Thyroid gland (tissue), 4 donors: ENCODE data around the gene TIMP3. TPM values are rescaled to one million over a fixed set of nuclear protein-coding genes. Genes with fewer than 3 reads are reported as not detected.

Source experiments
- DNase-seq, 2 donors: peaks; one replicate each; pipeline ENCODE4 v3.0.0-alpha.2; 2019
- H3K27ac ChIP-seq, 3 donors: fragments of 200-600 bp; sonication (generic); 1 replicate in 2 of 3; 2 replicates in 1 of 3; pipeline ENCODE4 v1.5.1; 2016 to 2019; ENCODE audit warnings: mild to moderate bottlenecking in 1 of 3, moderate library complexity in 1 of 3
- H3K27me3 ChIP-seq: fragments of 200-600 bp; sonication (generic); one replicate; pipeline ENCODE4 v1.5.1; 2019
- H3K36me3 ChIP-seq, 2 donors: fragments of 200-600 bp; sonication (generic); one replicate each; pipeline ENCODE4 v1.5.1; 2016 to 2019
- H3K4me1 ChIP-seq, 2 donors: fragments of 200-600 bp; sonication (generic); one replicate each; pipeline ENCODE4 v1.5.1; 2017 to 2019
- H3K4me3 ChIP-seq, 3 donors: fragments of 200-600 bp; sonication (generic); replicated peaks in 1 of 3; 1 replicate in 2 of 3; 2 replicates in 1 of 3; pipeline ENCODE4 v1.5.1; 2016; ENCODE audit warnings: mild to moderate bottlenecking in 1 of 3
- H3K9me3 ChIP-seq: fragments of 200-600 bp; sonication (generic); one replicate; pipeline ENCODE4 v1.5.1; 2017
- CTCF ChIP-seq, 6 experiments: fragments of 200-600 bp in 3 of 6; fragments of 450-650 bp in 3 of 6; sonication (generic) in 3 of 6; IDR thresholded peaks; one replicate each; pipeline ENCODE4 v1.5.1; 2016 to 2019; ENCODE audit warnings: antibody characterized with exemption in 6 of 6, mild to moderate bottlenecking in 2 of 6, inconsistent platforms in 1 of 6, moderate library complexity in 1 of 6
- POLR2A ChIP-seq, 2 donors: fragments of 450-650 bp; IDR thresholded peaks; one replicate each; pipeline ENCODE4 v1.6.1; 2017; ENCODE audit warnings: antibody characterized with exemption in 2 of 2, mild to moderate bottlenecking in 2 of 2, moderate library complexity in 1 of 2
- WGBS, 2 donors: methylation state at CpG; one replicate each; pipeline ENCODE4 v1.1.5; 2017; 5-methylcytosine and 5-hydroxymethylcytosine counted together
- intact Hi-C: fragments of 100-400 bp; cut with DNase I; formaldehyde crosslinking; loops from one replicate; pipeline ENCODE4 v1.15.1; 2023
- total RNA-seq, 4 donors: library from RNA; depleted of rRNA; stranded (reverse); fragments of >200 nt; gene quantifications; one replicate each; pipeline ENCODE4 v1.2.3, GENCODE V29; 2016

Gene TIMP3
- total RNA-seq, 4 donors from 2014 or later = 424 to 772 (median 543) TPM

- no peak for DNase-seq
- intact Hi-C loops = no loop called here
- peaks cover 37 to 72% of the 10 kb centered on the region in 2 donors for H3K4me1 ChIP-seq
- no peaks in the 10 kb centered on the region for H3K36me3 ChIP-seq
- no peak overlapping the region for H3K4me3 ChIP-seq
- 72 to 77% methylated on average over 12 of the region's 12 CpGs for WGBS, 2 donors
- peak overlapping the region in 2 of 3 donors; percentile 19 to 59 for H3K27ac ChIP-seq
- TF ChIP-seq POLR2A (IDR thresholded peaks at IDR 0.05) (no peak), CTCF (IDR thresholded peaks at IDR 0.05) (no peak)
- no peaks in the 10 kb centered on the region for H3K9me3 ChIP-seq
- H3K27me3 ChIP-seq = no peaks in the 10 kb centered on the region
Measured at GRCh38 chr22:32818446-32819115, 17.1 kb downstream of the TIMP3 start.

- intact Hi-C loops = no loop called here
- Histone ChIP-seq H3K36me3 (no peaks in the 10 kb centered on the region), H3K9me3 (no peaks in the 10 kb centered on the region), H3K4me1 (peaks cover 37 to 70% of the 10 kb centered on the region in 2 donors), H3K4me3 (no peak overlapping the region), H3K27me3 (no peaks in the 10 kb centered on the region), H3K27ac (peak overlapping the region in 2 of 3 donors; percentile 19 to 59)
- DNase-seq = no peak
- 91 to 93% methylated on average over 7 of the region's 7 CpGs for WGBS, 2 donors
- TF ChIP-seq CTCF (IDR thresholded peaks at IDR 0.05) = no peak
- no peak for TF ChIP-seq POLR2A (IDR thresholded peaks at IDR 0.05)
Measured at GRCh38 chr22:32819120-32819519, 17.6 kb downstream of the TIMP3 start.

- Histone ChIP-seq H3K27me3 (no peaks in the 10 kb centered on the region), H3K4me1 (peaks cover 27 to 70% of the 10 kb centered on the region in 2 donors), H3K9me3 (no peaks in the 10 kb centered on the region), H3K4me3 (no peak overlapping the region), H3K27ac (peak overlapping the region in 1 of 3 donors; percentile 59), H3K36me3 (no peaks in the 10 kb centered on the region)
- TF ChIP-seq CTCF (IDR thresholded peaks at IDR 0.05) (no peak), POLR2A (IDR thresholded peaks at IDR 0.05) (no peak)
- 89 to 90% methylated on average over 11 to 13 of the region's 13 CpGs for WGBS, 2 donors
- no peak for DNase-seq
- intact Hi-C loops = no loop called here
Measured at GRCh38 chr22:32820131-32821119, 18.9 kb downstream of the TIMP3 start.

- WGBS, 2 donors = 77 to 79% methylated on average over 7 of the region's 7 CpGs
- Histone ChIP-seq H3K36me3 (peaks cover 0 to 3% of the 10 kb centered on the region in 2 donors), H3K27ac (no peak overlapping the region)
Measured at GRCh38 chr22:32822179-32822877, 20.8 kb downstream of the TIMP3 start.

More at GRCh38 chr22:32822179-32822877, 20.8 kb downstream of the TIMP3 start:
- Histone ChIP-seq H3K27me3 (no peaks in the 10 kb centered on the region), H3K4me1 (peaks cover 22 to 66% of the 10 kb centered on the region in 2 donors), H3K4me3 (no peak overlapping the region), H3K9me3 (no peaks in the 10 kb centered on the region)
- intact Hi-C loops = no loop called here
- no peak for TF ChIP-seq CTCF (IDR thresholded peaks at IDR 0.05)
- TF ChIP-seq POLR2A (IDR thresholded peaks at IDR 0.05) = no peak
- no peak for DNase-seq
